GM23338 (cell line): ENCODE results near the gene THSD4. TPM values are rescaled to one million over a fixed set of nuclear protein-coding genes. Genes with fewer than 3 reads are reported as not detected.

ENCODE experiments used
- ATAC-seq: fragments of 200-7000 bp; cut with Tn5 transposase; 3 replicates; pipeline ENCODE4 v1.9.1; 2020
- DNase-seq: peaks from one replicate; pipeline ENCODE4 v3.0.0-alpha.2; 2015; ENCODE audit warnings: low spot score
- H2AFZ ChIP-seq: fragments of 200-600 bp; sonication (generic); 2 replicates; pipeline ENCODE4 v1.8.0; 2016; ENCODE audit warnings: antibody characterized with exemption, mild to moderate bottlenecking, moderate library complexity
- H3F3A ChIP-seq: fragments of 200-600 bp; sonication (generic); replicated peaks from 2 replicates; pipeline ENCODE4 v1.8.0; 2017; ENCODE audit warnings: antibody characterized with exemption, mixed run types, low read depth
- H3K27ac ChIP-seq: fragments of 200-600 bp; sonication (generic); 2 replicates; pipeline ENCODE4 v1.6.1; 2016; ENCODE audit warnings: low read depth
- H3K27me3 ChIP-seq: fragments of 200-600 bp; sonication (generic); 2 replicates; pipeline ENCODE4 v1.8.0; 2016; ENCODE audit warnings: mild to moderate bottlenecking, mixed run types, moderate library complexity; ENCODE audit not compliant: insufficient read depth
- H3K36me3 ChIP-seq: fragments of 200-600 bp; sonication (generic); 2 replicates; pipeline ENCODE4 v1.8.0; 2016; ENCODE audit warnings: mild to moderate bottlenecking; ENCODE audit not compliant: insufficient read depth
- H3K4me1 ChIP-seq: fragments of 200-600 bp; sonication (generic); 2 replicates; pipeline ENCODE4 v1.8.0; 2016; ENCODE audit warnings: mild to moderate bottlenecking, moderate library complexity; ENCODE audit not compliant: insufficient read depth
- H3K4me2 ChIP-seq: fragments of 200-600 bp; sonication (generic); 2 replicates; pipeline ENCODE4 v1.7.1; 2017; ENCODE audit warnings: mixed run types
- H3K4me3 ChIP-seq: fragments of 200-600 bp; sonication (generic); 2 replicates; pipeline ENCODE4 v1.6.1; 2016; ENCODE audit warnings: mixed run types
- H3K79me2 ChIP-seq: fragments of 200-600 bp; sonication (generic); replicated peaks from 2 replicates; pipeline ENCODE4 v1.8.0; 2017; ENCODE audit warnings: mild to moderate bottlenecking; ENCODE audit not compliant: insufficient read depth
- H3K9me2 ChIP-seq: fragments of 200-600 bp; sonication (generic); 2 replicates; pipeline ENCODE4 v1.8.0; 2017; ENCODE audit not compliant: insufficient read depth
- H4K20me1 ChIP-seq: fragments of 200-600 bp; sonication (generic); replicated peaks from 2 replicates; pipeline ENCODE4 v1.8.0; 2017; ENCODE audit warnings: mild to moderate bottlenecking; ENCODE audit not compliant: insufficient read depth
- H3K27ac Mint-ChIP-seq: 2 replicates; pipeline ENCODE4 v1.8.0; 2020; ENCODE audit warnings: inconsistent platforms, mild to moderate bottlenecking, moderate library complexity, mixed read lengths
- H3K27me3 Mint-ChIP-seq: 3 replicates; pipeline ENCODE4 v1.8.0; 2022; ENCODE audit warnings: low read depth, mild to moderate bottlenecking, moderate library complexity, mixed read lengths, inconsistent platforms; ENCODE audit not compliant: insufficient read depth, poor library complexity
- H3K36me3 Mint-ChIP-seq: 3 replicates; pipeline ENCODE4 v1.8.0; 2021; ENCODE audit warnings: low read depth, mild to moderate bottlenecking, inconsistent platforms, moderate library complexity, mixed read lengths
- H3K4me1 Mint-ChIP-seq: 3 replicates; pipeline ENCODE4 v1.8.0; 2020; ENCODE audit warnings: mild to moderate bottlenecking, inconsistent platforms, mixed read lengths
- H3K4me3 Mint-ChIP-seq: 3 replicates; pipeline ENCODE4 v1.8.0; 2021; ENCODE audit warnings: moderate library complexity, mild to moderate bottlenecking, inconsistent platforms, mixed read lengths
- H3K9me3 Mint-ChIP-seq: 3 replicates; pipeline ENCODE4 v1.8.0; 2020; ENCODE audit warnings: moderate library complexity, mild to moderate bottlenecking, inconsistent platforms, mixed read lengths
- CREB1 ChIP-seq: fragments of 250-450 bp; sonication (Bioruptor Pico); IDR thresholded peaks from 2 replicates; pipeline ENCODE4 v1.5.0; 2020; ENCODE audit warnings: low read depth, mild to moderate bottlenecking, moderate library complexity
- CTCF ChIP-seq, 2 experiments: fragments of 200-600 bp in 1 of 2; sonication (generic) in 1 of 2; conservative IDR thresholded peaks; 2 replicates each; pipeline versions ENCODE4 v1.5.1 to v1.6.1; 2016 to 2017; ENCODE audit warnings: antibody characterized with exemption in 2 of 2, low read depth in 2 of 2, mild to moderate bottlenecking in 2 of 2, moderate library complexity in 1 of 2
- EZH2 ChIP-seq: fragments of 200-600 bp; sonication (generic); IDR thresholded peaks from one replicate; pipeline ENCODE4 v1.8.0; 2017; ENCODE audit warnings: antibody characterized with exemption, mild to moderate bottlenecking, low read depth; ENCODE audit not compliant: unreplicated experiment
- EZH2phosphoT487 ChIP-seq: fragments of 200-600 bp; sonication (generic); IDR thresholded peaks from one replicate; pipeline ENCODE4 v1.8.1; 2018; ENCODE audit warnings: antibody characterized with exemption; ENCODE audit not compliant: unreplicated experiment
- JUNB ChIP-seq: IDR thresholded peaks from one replicate; pipeline ENCODE4 v1.6.1; 2016; ENCODE audit warnings: antibody characterized with exemption; ENCODE audit not compliant: unreplicated experiment
- NANOG ChIP-seq: IDR thresholded peaks from 2 replicates; pipeline ENCODE4 v1.6.1; 2016; ENCODE audit warnings: antibody characterized with exemption, borderline replicate concordance
- POLR2AphosphoS5 ChIP-seq: IDR thresholded peaks from 2 replicates; pipeline ENCODE4 v1.6.1; 2016; ENCODE audit warnings: antibody characterized with exemption, low read depth
- ZNF114 ChIP-seq: fragments of 250-450 bp; sonication (Bioruptor Pico); IDR thresholded peaks from 2 replicates; pipeline ENCODE4 v1.5.0; 2020; ENCODE audit warnings: mild to moderate bottlenecking, moderate library complexity
- ZNF331 ChIP-seq: fragments of 250-450 bp; sonication (Bioruptor Pico); IDR thresholded peaks from 2 replicates; pipeline ENCODE4 v1.5.0; 2020; ENCODE audit warnings: low read depth, mild to moderate bottlenecking, moderate library complexity
- ZNF462 ChIP-seq: fragments of 250-450 bp; sonication (Bioruptor Pico); IDR thresholded peaks from 2 replicates; pipeline ENCODE4 v1.5.0; 2020; ENCODE audit warnings: mild to moderate bottlenecking, moderate library complexity
- polyA plus RNA-seq: library from polyadenylated mRNA; unstranded; fragments of >200 nt; fragmentation: Nextera tagmentation; extraction: Ambion mirVana; gene quantifications from 2 replicates; pipeline ENCODE4 v1.2.1, GENCODE V29; 2016
- total RNA-seq: library from RNA; depleted of rRNA; stranded (reverse); fragments of >200 nt; shearing (Covaris generic); gene quantifications from 2 replicates; pipeline ENCODE4 v1.2.3, GENCODE V29; 2014

THSD4 gene
- total and polyA plus RNA-seq, 2 experiments from 2014 or later = 2.0 to 7.4 TPM

- Histone ChIP-seq H3F3A (no peaks in the 10 kb centered on the region), H3K79me2 (no peaks in the 10 kb centered on the region), H3K4me3 (no peak overlapping the region), H3K4me2 (peak overlapping the region; percentile 30; the same call in 1 of the 2 replicates), H3K27ac (no peak overlapping the region), H3K36me3 (no peaks in the 10 kb centered on the region), H3K9me2 (peaks cover 21% of the 10 kb centered on the region; the same call in 1 of the 2 replicates), H3K27me3 (no peaks in the 10 kb centered on the region), H3K4me1 (peaks cover 15% of the 10 kb centered on the region; the same call in 1 of the 2 replicates), H4K20me1 (no peaks in the 10 kb centered on the region), H2AFZ (no peak overlapping the region)
- Mint-ChIP-seq H3K27ac (no peak overlapping the region), H3K27me3 (peaks cover 10% of the 10 kb centered on the region), H3K4me3 (no peak overlapping the region), H3K36me3 (no peaks in the 10 kb centered on the region; the same call in 2 of the 3 replicates), H3K4me1 (peaks cover 13% of the 10 kb centered on the region), H3K9me3 (no peaks in the 10 kb centered on the region; the same call in 2 of the 3 replicates)
- ATAC-seq = no peak
- TF ChIP-seq CTCF (conservative IDR thresholded peaks at IDR 0.05; ENCODE audit: low read depth in 2 of 2) = no peak
- TF ChIP-seq ZNF114 = no peak
- no peak for DNase-seq
Observed at GRCh38 chr15:71238926-71239325, 123.7 kb downstream of the THSD4 start.

GRCh38 chr15:71239592-71240364, 124.5 kb downstream of the THSD4 start:
- Histone ChIP-seq H3K4me2 (peak overlapping the region; percentile 30; the same call in 1 of the 2 replicates), H3K79me2 (no peaks in the 10 kb centered on the region), H3K9me2 (peaks cover 21% of the 10 kb centered on the region; the same call in 1 of the 2 replicates), H3K4me3 (no peak overlapping the region), H3F3A (no peaks in the 10 kb centered on the region), H2AFZ (no peak overlapping the region), H3K27ac (no peak overlapping the region), H4K20me1 (no peaks in the 10 kb centered on the region), H3K4me1 (peaks cover 15% of the 10 kb centered on the region; the same call in 1 of the 2 replicates), H3K36me3 (no peaks in the 10 kb centered on the region), H3K27me3 (no peaks in the 10 kb centered on the region)
- Mint-ChIP-seq H3K27me3 (peaks cover 6% of the 10 kb centered on the region), H3K4me3 (no peak overlapping the region), H3K36me3 (no peaks in the 10 kb centered on the region; the same call in 2 of the 3 replicates), H3K27ac (no peak overlapping the region), H3K9me3 (no peaks in the 10 kb centered on the region; the same call in 2 of the 3 replicates), H3K4me1 (peaks cover 13% of the 10 kb centered on the region)
- DNase-seq (no peak), ATAC-seq (no peak)
- TF ChIP-seq ZNF462 (CRISPR knock-in tag) (no peak), CREB1 (CRISPR knock-in tag) (no peak), EZH2 (no peak), JUNB (no peak), CTCF (conservative IDR thresholded peaks at IDR 0.05; ENCODE audit: low read depth in 2 of 2) (no peak), ZNF331 (CRISPR knock-in tag) (no peak), POLR2AphosphoS5 (no peak), EZH2phosphoT487 (no peak), NANOG (no peak)
